ENCODE data around the gene MAML2.

DNA sequence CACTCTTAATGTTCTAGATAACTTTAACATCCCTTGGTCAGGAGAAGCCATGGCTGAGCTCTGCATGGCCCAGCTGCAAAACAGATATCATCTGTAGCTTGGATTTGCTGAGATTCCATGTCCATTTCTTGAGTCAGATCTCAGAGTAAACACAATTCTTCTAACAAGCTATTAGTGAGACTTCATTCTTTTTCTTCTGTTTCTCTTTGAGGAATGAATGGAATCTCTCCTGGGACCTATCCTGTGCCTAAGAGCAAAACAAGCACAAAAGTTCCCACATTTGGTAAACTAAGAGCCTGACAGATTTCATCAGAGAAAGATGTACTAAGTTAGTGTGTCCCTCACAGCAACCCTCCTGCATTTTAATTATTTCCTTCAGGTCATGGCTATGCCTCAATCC lies 142.8 kb downstream of the MAML2 start:
- TF ChIP-seq, protein P1, sequence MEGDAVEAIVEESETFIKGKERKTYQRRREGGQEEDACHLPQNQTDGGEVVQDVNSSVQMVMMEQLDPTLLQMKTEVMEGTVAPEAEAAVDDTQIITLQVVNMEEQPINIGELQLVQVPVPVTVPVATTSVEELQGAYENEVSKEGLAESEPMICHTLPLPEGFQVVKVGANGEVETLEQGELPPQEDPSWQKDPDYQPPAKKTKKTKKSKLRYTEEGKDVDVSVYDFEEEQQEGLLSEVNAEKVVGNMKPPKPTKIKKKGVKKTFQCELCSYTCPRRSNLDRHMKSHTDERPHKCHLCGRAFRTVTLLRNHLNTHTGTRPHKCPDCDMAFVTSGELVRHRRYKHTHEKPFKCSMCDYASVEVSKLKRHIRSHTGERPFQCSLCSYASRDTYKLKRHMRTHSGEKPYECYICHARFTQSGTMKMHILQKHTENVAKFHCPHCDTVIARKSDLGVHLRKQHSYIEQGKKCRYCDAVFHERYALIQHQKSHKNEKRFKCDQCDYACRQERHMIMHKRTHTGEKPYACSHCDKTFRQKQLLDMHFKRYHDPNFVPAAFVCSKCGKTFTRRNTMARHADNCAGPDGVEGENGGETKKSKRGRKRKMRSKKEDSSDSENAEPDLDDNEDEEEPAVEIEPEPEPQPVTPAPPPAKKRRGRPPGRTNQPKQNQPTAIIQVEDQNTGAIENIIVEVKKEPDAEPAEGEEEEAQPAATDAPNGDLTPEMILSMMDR (conservative IDR thresholded peaks at IDR 0.05) = no peak
- no peak for TF ChIP-seq ZFX (IDR thresholded peaks at IDR 0.05)

Data from C4-2B (cell line).